D721Med (cell line): ENCODE results near the gene CFAP251.
A peak's percentile ranks its signal among the peaks of the same experiment; 100 is the strongest.

Source experiments
- DNase-seq: peaks from one replicate; pipeline ENCODE4 v3.0.0; 2011; ENCODE audit warnings: low spot score; ENCODE audit not compliant: insufficient read length
- FAIRE-seq: peaks from 2 replicates; lab custom pipeline; 2011; peaks lifted over from hg19 to GRCh38; lab: Jason Lieb, UNC
- CTCF ChIP-seq: IDR thresholded peaks from 2 replicates; pipeline ENCODE4 v1.5.1; 2012; ENCODE audit warnings: mild to moderate bottlenecking, control low read depth; ENCODE audit not compliant: insufficient read depth; ENCODE audit errors: missing control alignments

Gene CFAP251

GRCh38 chr12:121989276-121990113, 71.1 kb downstream of the CFAP251 start:
- no peak for FAIRE-seq
- TF ChIP-seq CTCF = no peak
- DNase-seq = no peak

GRCh38 chr12:121990114-121990647, 71.8 kb downstream of the CFAP251 start:
- TF ChIP-seq CTCF = no peak
- DNase-seq (no peak), FAIRE-seq (no peak)

- DNase-seq (peak; percentile 66), FAIRE-seq (no peak)
- no peak for TF ChIP-seq CTCF
Observed at GRCh38 chr12:121990692-121991603, 72.6 kb downstream of the CFAP251 start.

- no peak for FAIRE-seq
- TF ChIP-seq CTCF = no peak
- DNase-seq = no peak
Observed at GRCh38 chr12:121992059-121992879, 73.9 kb downstream of the CFAP251 start.

- TF ChIP-seq CTCF = no peak
- DNase-seq (no peak), FAIRE-seq (no peak)
Observed at GRCh38 chr12:121996050-121996944, 77.9 kb downstream of the CFAP251 start.
